T-helper 22 cell (primary cell): ENCODE data around the gene VPS13D.

Experiments used
- DNase-seq: peaks from one replicate; pipeline ENCODE4 v3.0.0-alpha.2; 2020; ENCODE audit warnings: low read depth

VPS13D gene

DNA sequence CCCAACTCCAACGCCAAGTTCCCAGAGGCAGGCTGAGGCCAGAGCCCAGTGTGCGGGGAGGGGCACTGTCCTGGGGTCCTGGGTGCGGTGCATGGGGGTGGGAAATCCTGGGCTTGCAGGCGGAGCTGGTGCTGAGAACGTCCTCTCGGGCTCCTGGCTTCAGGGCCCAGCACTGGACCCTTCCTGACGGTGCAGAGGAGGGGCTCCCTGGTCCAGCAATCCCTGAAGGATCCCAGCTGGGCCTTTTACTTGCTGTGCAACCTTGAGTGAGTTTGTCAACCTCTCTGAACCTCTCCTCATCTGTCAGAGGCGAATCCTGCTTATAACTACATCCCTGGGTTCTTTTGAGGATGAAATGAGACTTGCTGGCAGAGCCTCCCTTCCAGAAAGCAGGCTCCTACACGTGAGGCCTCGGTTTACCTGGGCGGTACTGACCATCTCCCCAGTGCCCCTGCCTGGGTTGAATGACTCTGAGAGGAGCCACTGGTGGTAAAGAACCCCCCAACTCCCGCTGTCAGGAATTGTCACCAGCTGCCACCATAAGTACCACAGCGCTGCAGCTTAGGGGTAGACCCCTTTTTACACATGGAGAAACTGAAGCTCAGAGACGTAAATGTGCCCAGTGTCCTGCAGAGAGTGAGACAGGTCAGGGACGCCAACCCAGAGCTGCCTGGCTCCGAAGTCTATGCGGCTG is 310.9 kb downstream of the VPS13D start:
- DNase-seq, result no peak

DNA sequence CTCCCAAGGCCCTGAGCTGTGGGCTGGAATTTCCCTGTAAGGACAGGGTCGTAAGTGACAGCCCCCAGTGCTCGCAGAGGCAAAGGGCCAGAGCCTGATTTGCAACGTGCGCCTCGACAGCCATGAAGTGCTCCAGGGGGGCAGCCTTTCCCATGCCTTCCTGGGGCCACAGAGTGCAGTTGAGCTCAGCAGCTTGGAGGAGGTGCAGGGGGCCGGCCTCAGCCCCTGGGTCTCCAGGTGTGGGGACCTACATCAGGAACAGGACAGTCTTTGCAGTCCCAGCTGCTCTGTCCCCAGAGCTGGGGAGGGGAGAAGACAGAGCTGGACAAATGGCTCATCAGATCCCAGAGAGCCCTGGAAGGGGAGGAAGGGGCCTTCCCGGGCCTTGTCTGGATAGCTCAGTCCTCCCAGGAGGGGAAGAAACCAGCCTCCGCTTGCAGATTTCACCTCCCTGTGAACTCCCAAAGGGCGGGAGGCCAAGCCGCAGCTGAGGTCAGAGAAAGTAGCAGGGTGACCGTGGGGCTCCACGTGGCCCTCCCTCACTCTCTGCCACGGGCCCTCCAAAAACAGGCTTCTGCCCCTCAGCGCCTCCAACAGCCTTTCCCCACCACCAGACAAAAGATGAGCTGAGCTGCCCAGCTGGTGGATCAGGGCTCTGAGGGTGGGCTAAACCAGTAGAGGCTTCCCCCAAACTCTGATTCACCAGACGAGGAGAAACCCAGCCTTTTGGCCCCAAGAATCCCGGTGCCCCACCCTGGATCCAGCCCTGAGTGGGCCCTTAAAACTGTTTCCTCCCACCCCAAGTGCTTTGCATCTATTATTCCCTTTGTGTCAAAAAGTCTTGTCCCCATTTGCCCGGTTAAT is 311.7 kb downstream of the VPS13D start:
- no peak for DNase-seq

DNA sequence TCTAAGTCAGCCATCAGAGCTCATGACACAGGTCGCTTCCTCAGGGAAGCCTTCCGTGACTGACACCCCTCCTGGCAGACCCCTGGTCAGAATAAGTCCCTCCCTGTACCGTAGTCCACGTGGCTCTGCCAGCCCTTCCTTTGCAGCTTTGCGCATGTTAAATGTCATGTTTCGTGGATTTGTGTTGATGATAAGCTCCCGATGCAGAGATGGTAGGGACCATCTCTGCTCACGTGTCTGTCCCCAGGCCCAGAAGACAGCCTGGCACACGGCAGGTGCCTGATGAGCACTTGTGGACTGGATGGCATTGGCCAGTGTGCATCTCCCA is 312.3 kb downstream of the VPS13D start:
- no peak for DNase-seq

DNA sequence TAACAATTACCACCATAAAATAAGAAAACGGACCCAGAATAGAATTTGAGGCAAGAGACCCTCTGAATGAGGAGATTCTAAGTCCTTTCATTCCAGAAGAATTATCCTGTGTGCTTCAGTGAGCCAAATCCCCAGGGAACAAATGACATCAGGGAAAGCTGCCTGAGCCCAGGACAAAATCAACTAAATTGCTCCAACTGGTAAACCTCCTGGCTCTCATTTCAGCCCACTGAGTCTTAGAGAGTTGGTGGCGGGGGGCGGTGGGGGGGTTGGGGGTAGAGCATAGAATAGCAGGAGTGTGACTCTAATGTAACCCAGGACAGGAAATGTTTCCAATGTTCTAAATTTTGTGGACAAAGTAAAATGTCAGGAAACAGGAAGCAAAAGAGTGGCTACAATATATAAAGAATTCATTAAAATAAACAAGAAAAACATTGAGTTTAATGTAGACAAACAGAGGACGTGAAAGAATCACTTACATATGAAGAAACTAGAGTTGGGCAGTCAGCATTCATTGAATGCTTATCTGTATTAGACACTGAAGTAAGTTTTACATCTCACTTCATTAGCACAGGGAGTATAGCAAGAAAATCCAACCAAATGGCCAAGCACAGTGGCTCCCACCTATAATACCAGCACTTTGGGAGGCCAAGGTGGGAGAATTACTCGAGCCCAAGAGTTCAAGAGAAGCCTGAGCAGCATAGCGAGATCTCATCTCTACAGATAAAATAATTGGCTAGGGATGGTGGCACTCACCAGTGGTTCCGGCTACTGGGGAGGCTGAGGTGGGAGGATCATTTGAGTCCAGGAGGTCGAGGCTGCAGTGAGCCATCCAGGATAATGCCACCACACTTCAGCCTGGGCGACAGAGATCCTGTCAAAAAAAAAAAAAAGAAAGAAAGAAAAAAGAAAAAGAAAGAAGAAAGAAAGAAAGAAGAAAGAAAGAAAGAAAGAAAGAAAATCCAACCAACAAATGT is 313.1 kb downstream of the VPS13D start:
- no peak for DNase-seq

DNA sequence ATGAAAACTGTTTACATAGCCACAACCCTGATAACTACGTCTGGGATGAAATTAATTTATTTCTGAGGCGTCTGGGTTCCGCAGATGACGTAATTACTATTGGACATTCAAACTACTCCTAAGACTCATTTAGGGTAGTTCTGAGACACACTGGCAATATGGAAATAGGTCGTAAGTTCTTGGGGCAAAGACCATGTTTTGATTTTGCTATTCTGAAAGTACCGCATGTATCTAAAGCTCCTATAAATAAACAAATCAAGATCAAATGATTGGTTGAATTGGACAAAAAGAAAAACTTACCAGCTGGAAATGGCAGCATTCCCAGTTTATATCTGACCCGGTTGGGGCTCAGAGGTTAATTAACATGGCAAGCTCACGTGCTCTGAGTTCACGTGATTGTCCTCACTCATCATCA is 313.9 kb downstream of the VPS13D start:
- DNase-seq, result no peak

DNA sequence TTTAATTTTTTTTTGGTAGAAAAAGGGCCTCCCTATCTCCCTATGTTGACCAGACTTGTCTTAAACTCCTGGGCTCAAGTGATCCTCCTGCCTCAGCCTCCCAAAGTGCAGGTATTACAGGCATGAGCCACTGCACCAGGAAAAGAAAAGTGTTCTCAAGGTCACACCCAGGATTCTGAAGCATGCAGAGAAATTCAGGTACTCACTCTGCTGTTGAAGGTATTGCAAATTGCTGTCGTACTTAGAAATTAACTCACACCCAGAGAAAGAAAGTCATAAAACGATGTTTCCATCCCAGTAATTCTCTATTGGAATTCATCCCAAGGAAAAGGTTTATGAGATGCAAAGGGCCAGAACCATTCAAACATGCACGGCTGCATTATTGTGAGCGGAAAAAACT is 314.5 kb downstream of the VPS13D start:
- DNase-seq, result no peak

DNA sequence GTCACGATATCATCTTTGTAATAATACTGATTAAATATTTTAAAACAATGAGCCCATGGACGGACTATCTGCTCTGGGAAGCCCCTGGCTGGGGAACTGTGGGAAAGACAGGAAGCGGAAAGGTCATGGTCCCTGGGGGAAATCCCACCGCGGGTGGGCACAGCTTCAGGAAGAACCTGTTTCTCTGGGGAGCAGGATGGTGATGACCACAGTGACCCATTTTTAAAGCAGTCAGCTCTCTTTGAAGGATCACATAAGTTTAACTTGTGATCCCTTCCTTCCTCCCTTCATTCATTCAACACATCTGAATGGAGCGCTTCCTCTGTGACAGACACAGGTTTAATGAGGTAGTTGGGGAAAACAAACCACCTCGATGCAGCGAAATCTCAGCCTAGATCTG is 315.2 kb downstream of the VPS13D start:
- DNase-seq, result no peak

DNA sequence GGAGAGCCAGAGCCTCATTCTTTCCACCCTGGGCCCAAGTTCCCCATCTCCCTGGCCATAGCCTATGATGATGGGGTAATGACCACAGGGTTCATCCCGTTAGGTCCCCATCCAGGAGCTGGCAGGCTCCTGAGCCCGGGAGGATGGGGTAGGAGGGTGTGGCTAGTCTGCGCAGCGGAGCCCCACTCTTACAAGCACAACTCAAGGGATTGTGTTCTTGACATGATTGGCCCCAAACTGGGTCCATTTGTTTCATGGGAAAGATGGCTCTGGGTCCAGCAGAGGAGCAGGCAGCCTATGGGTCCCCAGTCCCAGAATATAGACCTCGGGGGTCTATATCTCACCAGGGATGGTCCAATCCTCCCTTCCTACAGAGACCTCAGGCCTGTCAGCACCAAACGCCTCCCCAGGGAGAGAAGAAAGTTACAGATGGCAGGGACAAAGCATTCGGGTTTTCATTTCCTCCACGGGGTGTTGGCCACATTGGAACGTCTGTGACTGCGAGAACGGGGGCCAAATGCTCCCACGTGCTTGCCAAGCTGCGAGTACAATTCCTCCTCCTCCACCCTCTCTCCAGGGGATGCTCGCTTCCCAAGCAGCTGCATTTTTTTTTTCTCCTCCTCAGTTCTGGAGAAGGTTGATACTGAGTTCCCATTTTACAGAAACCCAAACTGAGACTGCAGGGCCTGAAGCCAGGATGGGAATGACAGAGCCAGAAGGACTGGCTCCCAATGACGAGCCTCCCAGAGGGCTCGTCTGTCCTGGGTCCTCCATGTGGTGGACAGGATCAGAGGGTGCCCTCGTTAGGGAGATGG is 317.1 kb downstream of the VPS13D start:
- no peak for DNase-seq

DNA sequence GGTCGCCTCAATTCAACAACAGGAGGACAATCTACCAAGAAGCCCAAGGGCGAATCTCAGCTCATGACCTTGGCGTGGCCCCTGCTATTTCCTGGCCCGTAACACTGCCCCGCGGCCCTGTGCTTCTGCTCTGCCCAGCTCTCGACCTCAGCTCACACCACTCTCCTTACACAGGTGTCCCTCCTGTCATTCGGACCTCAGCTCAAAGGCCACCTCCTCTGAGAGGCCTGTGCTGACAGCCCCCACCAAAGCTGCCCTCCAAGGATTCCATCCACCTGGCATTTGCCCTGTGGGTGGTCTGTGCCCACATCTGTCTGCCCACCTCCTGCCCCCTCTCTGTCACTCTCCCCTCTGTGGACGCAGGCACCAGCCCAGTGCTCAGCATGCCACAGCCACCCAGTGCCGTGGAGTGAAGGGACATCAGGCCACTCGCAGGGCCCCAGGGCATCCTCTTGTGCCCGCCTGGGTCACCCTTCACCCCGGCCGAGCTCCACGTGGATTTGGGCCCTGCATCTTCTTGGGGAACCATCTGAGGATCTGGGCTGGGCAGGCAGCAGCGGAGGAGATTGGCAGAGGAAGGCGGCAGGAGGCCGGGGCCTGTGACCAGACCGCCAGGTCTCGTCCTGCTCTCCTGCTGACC is 317.9 kb downstream of the VPS13D start:
- DNase-seq, result no peak

DNA sequence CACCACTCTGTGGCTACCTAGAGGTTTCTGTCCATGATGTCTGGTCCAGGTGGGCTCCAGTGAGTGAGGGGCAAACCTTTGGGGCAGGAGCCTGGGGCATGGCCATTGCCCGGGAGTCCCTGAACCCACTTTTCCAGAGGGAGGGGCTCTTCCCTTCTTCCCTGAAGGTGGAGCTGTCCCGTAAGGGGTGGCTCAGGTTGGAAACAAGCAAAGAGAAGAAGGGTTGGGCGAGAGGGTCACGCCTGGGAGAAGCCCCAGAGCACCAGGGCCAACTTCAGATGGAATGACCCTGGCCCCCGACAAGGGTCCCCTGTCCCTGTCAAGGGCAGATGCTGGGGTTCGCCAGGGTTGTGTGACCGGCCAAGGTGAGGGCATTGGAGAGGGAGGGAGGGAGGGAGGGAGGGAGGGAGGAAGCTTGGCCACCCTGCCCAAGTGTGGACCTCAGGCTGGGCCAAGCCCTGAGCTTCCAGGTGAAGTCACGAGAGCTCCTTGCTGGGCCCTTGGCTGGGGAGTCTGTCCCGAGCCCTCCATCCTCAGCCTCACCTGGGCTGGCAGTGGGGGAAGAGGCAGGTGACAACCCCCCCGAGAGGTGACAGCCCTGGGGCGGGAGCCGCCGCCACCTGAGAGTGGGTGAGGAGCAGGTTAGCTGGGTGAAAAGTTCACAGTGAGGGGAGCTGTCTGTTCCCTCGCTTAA is 318.6 kb downstream of the VPS13D start:
- DNase-seq, result no peak

DNA sequence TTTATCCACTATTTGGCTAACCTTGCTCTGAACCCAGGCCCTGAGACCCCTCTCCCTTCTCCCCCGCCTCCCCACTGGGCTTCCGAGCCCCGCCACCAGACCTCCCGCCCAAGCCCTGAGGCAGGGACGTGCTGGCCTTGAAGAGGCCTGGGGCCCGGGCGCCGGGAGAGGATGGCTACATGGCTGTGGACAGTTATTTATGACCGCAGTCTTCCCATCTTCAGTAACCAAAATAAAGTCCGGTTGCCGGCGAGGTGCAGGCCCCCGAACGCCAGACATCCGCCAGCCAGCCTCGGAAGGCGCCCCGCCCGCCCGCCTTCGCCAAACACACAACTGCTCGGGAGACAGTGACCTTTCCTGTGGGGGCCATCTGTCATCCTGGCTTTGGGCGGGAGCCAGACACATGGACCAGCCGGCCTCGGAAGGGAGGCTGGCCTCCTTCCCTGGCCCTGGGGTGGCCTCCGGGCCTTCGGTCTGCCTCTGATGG is 319.2 kb downstream of the VPS13D start:
- DNase-seq, result no peak

DNA sequence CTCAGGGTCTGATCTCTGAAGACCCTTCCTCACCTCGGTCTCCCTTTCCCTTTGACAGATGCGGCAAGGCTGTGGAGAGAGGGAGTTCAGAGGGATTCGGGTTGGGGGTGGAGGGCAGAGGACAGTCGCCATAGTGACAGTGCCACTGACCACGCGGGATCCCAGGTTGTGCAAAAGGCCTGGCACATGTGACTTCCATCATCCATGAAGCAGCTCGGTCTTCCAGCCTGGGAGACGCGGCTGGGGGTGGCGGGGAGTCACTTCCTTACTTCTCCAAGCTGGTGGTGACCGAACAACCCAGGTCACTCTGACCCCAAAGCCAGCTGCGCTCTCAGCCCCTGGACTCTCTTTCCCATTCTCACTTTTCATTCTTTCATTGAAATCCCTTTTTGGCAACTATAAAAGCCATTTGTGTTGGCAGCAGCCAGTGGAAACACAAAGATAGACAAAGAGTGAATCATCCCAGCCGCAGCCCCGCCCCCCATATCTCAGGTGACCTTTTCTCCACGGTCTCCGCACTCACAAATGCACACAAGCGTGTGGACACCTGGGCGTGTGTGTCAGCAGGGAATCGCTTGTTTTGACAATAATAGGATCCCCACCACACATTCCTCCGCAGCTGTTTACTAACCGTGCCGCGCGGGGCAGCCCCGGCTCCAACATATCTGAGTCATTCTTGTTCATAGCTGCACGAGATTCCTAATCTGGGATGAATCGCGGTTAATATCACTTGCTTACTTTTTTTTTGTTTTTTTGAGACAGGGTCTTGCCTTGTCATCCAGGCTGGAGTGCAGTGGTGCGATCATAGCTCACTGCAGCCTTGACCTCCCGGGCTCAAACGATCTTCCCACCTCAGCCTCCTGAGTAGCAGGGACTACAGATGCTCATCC is 319.9 kb downstream of the VPS13D start:
- DNase-seq, result no peak

DNA sequence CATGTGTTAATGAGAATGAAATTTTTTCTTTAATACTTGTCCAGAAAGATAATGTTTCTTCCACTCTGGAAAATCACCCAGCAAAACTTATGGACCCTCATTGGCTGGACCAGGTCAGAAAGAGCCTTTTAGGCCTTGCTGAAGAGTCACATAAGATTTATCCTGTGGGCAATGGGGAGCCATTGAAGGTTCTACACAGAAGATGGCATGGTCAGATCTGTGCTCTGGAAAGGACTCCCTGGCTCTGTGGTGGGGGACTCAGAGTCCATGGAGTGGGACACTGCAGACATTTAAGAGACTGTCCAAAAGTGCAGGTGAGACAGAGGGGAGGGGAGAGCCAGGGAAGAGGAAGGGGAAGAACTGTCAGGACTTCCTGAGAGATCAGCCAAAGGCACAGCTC is 321.8 kb downstream of the VPS13D start:
- DNase-seq, result no peak

DNA sequence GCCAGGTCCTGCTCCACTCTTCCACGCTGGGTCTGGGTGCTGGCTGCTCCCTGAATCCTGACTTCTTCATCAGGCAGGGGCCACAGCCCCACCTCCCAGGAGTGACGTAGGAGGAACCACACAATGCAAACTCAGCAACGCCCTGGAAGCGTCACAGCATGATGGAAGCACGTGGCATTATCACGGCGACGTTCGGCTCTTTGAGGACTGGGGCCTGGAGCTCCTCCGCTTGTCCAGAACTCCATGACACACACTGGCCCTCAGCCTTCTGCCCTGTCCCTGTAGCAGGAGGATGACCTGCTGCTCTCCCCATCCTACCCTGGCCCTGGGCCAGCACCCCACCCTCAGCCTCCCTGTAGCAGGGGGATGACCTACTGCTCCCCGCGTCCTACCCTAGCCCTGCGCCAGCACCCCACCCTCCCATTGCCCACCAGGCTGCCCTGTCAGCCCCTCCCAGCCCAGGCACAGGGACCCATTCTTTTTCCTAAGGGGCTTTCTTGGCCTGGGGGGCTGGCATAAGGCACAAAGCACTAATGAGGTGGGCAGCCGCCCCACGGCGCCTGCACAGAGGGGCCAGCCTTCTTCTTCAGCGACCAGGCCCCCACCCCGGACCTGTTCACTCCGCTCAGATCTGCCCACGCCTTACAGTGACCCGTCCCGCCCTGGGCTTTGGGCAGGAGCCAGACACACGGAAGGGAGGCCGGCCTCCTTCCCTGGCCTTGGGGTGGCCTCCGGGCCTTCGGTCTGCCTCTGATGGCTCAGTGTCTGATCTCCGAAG is 322.5 kb downstream of the VPS13D start:
- DNase-seq, result no peak

DNA sequence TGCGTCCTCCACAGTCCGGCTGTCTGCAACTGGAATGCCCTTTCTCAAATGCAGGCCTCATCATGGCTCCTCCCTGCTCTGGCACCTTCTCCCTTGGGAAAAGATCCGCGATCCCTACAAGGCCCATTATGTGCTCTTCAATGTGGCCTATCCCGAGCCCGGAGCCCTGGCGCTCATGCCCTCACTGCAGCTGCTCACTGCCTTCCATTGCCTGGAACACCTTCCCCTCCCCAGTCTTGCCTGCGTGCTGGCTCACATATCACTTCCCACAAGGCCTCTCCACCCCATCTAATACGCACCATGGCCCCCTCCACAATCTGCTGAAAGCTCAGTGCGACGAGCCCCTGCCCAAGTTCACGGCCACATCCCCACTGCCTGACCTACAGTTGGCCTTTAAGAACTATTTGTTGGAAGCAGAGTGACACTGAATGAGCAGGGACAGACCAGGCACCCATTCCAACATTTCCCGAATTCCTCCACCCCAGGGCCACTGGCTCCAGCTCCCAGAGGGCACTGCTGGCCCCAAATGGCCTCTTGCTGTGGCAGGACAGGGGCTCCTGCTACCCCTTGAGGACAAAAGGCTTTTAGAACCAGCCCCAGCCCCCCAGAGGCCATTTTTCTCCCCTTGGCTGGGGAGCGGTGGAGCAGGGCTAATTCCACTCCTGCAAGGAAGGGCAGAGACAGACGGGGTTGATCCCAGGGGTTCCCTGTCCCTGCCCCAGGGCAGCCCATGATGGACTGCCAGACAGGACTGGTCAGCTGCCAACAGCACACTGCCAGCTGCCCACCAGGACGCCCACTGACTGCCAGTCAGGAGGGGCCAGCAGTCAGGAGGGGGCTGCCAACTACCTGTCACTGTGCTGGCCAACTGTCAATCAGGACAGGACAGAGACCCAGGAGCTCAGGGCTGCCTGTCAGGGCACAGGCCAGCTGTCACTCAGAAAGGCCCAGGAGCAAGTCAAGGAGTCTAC is 323.4 kb downstream of the VPS13D start:
- DNase-seq, result no peak

DNA sequence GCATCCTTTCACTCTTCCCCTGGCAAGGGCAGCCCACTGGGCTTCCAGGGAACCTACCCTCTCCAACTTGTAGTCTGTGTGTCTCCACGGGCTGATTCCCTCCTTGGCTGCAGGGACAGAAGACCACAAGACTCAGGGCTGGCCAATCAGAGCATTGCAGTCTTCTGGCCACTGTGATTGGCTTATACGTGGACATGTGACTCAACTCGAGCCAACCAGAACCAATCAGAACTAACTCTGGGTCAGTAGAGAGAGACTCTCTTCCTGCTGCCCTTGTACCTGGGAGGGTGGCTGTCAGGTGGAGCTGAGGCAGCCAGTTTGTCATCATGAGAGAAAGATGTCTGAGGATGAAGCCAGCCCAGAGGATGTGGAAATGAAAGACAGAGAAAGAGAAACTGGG is 324.1 kb downstream of the VPS13D start:
- DNase-seq, result no peak
